ENCODE data around the gene COL5A1.
"Not testable (repeated sequence)": the region's sequence is repeated elsewhere in the genome, so short reads cannot be mapped to it uniquely, and the experiment has no call there.

GRCh38 chr9:134668977-134669376, 27.4 kb downstream of the COL5A1 start:
- TF ChIP-seq EZH2 (IDR thresholded peaks at IDR 0.05; ENCODE audit: borderline replicate concordance, low read depth, low read length, severe bottlenecking); CTCF (IDR thresholded peaks at IDR 0.05; ENCODE audit: borderline replicate concordance, extremely low read depth, low read length, poor library complexity, severe bottlenecking): not testable (repeated sequence)

All from DND-41 (cell line).